Measurements from ENCODE around the gene METTL4.

The METTL4 gene

DNA sequence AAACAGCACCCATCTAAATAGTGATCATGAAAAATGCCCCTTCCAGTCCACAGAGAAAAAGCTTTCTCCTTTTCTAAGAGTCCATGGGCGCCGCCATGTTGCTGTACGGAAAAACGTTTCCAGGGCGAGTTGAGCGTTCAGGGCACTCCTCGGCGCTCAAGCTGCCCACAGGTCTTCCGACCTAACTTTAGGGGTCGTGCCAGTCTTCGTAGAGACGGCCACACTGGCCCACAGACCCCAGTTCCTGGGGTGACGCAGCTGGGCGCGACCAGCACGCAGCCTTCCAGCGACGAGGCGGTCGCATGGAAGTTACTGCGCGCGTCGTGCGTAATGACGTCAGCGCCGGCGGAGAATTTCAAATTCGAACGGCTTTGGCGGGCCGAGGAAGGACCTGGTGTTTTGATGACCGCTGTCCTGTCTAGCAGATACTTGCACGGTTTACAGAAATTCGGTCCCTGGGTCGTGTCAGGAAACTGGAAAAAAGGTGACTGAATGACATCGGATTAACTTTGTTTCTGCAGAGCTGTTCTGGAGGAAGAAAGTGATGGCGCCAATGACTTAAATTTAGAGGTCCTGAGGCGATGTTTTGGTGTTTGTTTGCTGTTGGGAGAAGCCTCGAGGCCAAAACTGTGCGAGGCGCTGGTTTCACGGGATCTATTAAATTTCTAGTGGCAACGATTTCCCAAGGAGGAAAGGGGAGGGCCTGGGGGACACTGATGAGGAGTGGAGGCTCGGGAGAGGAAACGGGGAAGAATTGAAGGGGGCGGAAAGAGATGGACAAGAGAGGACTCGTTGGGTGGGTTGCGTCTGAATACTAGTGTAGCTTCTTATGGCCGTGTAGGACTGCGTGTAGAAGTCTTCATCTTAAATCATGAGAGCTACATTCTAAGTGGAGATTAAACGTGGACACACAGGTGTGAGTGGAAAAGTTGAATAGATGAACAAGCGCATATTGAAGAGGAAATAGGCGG is at the start of gene METTL4, which contains the start of gene NDC80:
Gene METTL4, minus strand, starts transcription at position 306 of the 971 bp plus-strand sequence. CDS start 4,289 bp downstream, outside the sequence.
Gene NDC80, plus strand, starts transcription at position 358 of the 971 bp plus-strand sequence. CDS start 1,429 bp downstream, outside the sequence.
- peak; percentile 90 for DNase-seq

DNA sequence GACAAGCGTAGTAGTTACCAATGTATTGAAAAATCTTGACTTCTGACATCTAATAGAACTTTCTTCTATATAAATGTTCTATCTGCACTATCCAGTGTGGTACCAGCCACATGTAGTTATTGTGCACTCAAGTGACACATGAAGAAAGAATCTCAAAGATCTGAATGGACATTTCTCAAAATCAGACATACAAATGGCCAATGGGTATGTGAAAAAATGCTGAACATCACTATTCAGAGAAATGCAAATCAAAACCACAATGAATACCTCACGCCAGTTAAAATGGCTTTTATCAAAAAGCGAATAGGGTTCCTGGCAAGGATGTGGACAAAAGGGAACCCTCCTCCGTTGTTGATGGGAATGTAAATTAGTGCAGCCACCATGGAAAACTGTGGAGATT is 46.7 kb upstream of the METTL4 start:
- DNase-seq: no peak

GRCh38 chr18:2617401-2617998 is 46.2 kb upstream of the METTL4 start:
- no peak for DNase-seq

- DNase-seq: no peak
These were observed 41.7 kb upstream of the METTL4 start for GRCh38 chr18:2612996-2613395.

DNA sequence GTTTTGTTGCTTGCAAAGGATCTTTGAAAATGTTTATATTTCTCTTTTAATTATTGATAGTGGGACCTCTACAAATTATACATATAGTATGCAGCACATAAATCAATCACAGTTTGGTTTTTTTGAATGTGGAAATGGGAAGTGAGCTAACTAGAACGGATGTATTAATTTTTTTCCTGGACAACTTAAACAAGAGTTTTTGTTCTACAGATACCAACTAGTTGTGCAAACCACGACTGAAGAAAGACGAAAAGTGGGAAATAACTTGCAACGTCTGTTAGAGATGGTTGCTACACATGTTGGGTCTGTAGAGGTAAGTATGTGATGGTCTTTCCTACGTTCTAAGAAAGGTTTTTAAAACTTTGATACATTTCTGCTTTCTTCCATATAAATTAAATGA is 39.2 kb upstream of the METTL4 start:
- DNase-seq: no peak

GRCh38 chr18:2609604-2610003 is 38.3 kb upstream of the METTL4 start:
- no peak for DNase-seq

DNA sequence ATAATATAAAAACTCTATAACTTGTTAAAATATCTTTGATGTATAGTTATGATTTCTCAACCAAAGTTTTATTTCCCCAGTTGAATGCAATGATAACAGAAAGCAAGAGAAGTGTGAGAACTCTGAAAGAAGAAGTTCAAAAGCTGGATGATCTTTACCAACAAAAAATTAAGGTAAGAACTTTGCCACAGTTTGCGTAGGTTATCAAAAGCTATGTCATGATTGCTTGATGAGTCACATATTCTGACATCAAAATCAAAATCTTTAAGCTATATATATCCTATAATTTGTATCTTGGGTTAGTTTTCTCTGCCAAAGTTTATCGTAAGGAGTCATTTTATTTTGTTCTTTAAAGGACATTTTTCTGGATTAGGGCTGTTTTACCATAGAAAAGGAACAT is 35.0 kb upstream of the METTL4 start:
- DNase-seq: no peak

DNA sequence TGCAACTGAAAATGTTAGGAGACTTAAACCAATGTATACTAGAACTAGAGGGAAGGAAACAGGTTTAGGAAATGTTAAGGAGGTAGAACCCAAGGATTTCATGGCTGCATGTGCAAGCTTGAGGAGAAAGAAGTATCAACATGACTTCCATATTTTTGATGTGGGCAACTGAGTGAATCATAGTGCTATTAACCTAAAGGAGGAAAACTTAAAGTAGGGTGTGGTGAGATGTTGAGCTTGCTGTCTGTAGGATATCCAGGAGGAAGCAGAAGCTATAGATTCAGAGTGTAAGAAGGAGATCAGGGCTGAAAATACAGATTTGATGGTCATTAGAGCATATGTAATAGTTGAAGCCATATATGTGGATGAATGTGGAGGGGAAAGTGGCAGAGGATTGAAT is 31.5 kb upstream of the METTL4 start:
- no peak for DNase-seq

GRCh38 chr18:2597639-2598038 is 26.3 kb upstream of the METTL4 start:
- DNase-seq: no peak

- DNase-seq: no peak
These were observed 19.0 kb upstream of the METTL4 start for GRCh38 chr18:2590303-2590702.

- DNase-seq: no peak
These were observed 18.2 kb upstream of the METTL4 start for GRCh38 chr18:2589345-2590068.

DNA sequence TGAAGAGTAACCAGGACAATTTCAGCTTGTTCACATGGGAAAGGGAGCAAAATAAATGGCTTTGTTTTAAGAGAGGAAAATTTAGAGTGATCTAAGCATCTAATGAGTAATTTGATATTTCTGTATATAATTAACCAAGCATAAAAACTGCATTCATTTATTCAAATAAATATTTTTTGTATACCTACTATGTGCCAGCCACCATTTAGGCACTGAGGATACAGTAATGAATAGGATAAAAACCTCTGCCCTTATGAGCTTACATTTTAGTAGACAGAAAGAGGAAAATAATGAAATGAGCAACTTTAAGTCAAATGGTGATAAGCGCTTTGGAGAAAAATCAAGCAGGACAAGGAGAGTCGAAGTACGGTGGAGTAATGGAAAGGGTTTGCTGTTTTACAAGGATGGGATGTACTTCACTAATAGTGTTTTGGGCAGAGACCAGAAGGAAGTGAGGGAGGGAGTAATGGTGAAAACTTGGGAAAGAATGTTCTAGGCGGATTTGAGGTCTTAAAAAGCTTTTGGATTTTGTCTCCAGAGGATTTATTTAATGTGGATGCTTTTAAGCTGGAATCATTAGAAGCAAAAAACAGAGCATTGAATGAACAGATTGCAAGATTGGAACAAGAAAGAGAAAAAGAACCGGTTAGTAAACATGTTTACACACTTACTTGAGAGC is 17.5 kb upstream of the METTL4 start:
- DNase-seq: no peak

GRCh38 chr18:2587788-2588187 is 16.5 kb upstream of the METTL4 start:
- no peak for DNase-seq

GRCh38 chr18:2573408-2573807 is 2.1 kb upstream of the METTL4 start:
- no peak for DNase-seq

GRCh38 chr18:2572892-2573291 is 1.6 kb upstream of the METTL4 start:
- no peak for DNase-seq

DNA sequence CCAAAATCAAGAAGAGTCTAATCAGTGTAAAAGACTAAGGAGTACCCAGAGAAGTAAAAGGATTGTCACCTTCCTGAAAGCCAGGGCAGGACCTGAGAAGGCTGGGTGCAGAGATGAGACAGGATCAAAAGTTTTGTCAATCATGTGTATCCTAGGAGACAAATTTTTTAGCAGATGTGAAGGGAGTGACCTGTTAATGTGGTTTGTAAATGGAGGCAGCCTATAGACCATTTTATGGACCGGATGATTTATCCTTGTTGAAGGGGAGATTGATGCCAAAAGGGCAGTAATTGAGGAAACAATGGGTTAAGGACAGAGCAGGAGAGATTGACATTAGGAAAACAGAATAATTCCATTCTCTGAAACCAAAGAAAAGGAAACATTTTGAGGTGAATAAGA is 865 bp upstream of the METTL4 start:
- no peak for DNase-seq

DNA sequence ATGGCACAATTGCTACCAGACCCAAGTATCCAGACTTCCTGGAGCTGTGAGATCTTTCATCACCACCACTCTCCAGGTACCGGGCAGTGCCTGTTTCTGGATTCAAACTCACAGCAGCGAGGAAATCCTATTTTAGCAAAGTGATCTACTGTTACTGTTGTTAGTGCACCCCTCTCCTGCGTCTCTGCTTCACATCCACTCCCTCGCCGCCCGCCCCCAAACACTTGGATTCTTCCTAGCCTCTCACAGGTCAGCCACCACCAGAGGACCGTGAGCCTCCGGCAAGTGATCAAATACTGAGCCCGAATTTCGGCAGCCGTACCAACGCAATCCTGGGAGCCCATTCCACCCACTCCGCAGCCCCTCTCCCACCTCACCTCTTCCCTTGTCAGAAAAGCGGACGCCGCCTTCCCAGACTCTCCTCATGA is 519 bp downstream of the METTL4 start:
- DNase-seq: peak; percentile 78

- no peak for DNase-seq
These were observed 1.7 kb downstream of the METTL4 start for GRCh38 chr18:2569338-2570207.

DNA sequence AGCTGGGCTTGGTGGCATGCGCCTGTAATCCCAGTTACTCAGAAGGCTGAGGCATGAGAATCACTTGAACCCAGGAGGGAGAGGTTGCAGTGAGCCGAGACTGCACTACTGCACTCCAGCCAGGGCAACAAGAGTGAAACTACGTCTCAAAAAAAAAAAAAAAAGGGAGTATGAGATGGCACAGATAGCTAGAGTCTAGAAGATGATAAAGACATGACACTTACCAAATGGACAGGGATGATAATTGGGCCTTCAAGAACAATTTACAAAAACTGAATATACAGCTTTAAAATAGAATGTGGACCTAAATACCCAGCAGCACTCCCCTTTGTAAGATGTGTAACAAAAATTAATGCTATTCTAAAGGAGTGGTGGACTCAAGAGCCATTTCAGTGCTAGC is 2.7 kb downstream of the METTL4 start:
- no peak for DNase-seq

GRCh38 chr18:2568129-2568528 is 3.2 kb downstream of the METTL4 start:
- DNase-seq: no peak

DNA sequence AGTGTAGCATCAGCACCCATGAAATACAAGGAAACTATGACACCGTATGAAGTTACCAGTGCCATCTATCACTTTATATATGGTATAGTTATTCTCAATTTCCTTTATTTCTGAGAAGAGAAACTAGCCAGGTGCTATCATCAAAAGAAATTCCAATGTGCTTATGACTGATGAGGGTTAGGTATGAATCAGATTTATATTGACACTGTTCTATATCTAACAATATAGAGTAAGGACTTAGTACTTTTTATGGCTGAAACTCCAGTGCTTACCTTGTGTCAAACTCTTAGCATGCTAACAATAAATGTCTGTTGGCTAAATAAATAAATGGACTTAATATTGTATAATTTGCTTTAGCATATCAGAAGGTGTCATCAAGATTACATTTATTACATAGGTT is 6.9 kb downstream of the METTL4 start:
- DNase-seq: no peak

DNA sequence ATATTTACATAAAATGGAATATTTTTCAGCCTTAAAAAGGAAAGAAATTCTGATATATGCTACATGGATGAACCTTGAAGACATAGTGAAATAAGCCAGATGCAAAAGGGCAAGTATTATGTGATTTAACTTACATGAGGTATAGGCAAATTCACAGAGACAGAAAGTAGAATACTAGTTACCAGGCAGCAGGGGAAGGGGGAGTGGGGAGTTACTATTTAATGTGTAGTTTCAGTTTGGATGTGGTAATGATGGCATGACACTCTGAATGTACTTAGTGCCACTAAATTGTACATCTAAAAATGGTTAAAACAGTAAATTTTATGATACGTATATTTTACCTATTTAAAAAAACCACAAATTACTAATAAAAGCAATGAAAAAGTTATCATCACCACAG is 12.1 kb downstream of the METTL4 start:
- DNase-seq: no peak
